Kidney (tissue), 14 donors: ENCODE data around the gene STUB1. TPM values are rescaled to one million over a fixed set of nuclear protein-coding genes. Genes with fewer than 3 reads are reported as not detected.
"Not testable (repeated sequence)": the region's sequence is repeated elsewhere in the genome, so short reads cannot be mapped to it uniquely, and the experiment has no call there.

Experiments
- DNase-seq, 5 donors: peaks; one replicate each; pipeline ENCODE4 v3.0.0-alpha.2; 2013 to 2020
- FAIRE-seq: peaks from 2 replicates; lab custom pipeline; 2012; peaks lifted over from hg19 to GRCh38; lab: Jason Lieb, UNC
- H3K27ac ChIP-seq, 2 donors: one replicate each; pipeline ENCODE4 v1.7.0; 2013; ENCODE audit warnings: low read depth in 2 of 2, low read length in 2 of 2, inconsistent platforms in 1 of 2
- H3K27me3 ChIP-seq: one replicate; pipeline ENCODE4 v1.7.1; 2013; ENCODE audit warnings: low read length, inconsistent platforms; ENCODE audit not compliant: control insufficient read depth, insufficient read depth
- H3K36me3 ChIP-seq, 3 donors: one replicate each; pipeline versions ENCODE4 v1.7.0 to v1.7.1; 2013; ENCODE audit warnings: low read length in 3 of 3, control low read depth in 1 of 3, inconsistent platforms in 1 of 3; ENCODE audit not compliant: insufficient read depth in 3 of 3, control insufficient read depth in 2 of 3
- H3K4me1 ChIP-seq, 3 donors: one replicate each; pipeline versions ENCODE4 v1.7.0 to v1.7.1; 2013; ENCODE audit warnings: low read length in 3 of 3, inconsistent platforms in 1 of 3, low read depth in 1 of 3; ENCODE audit not compliant: control insufficient read depth in 2 of 3, insufficient read depth in 2 of 3
- H3K4me3 ChIP-seq, 3 donors: one replicate each; pipeline versions ENCODE4 v1.7.0 to v1.8.1; 2013; ENCODE audit warnings: low read length in 3 of 3, control low read depth in 1 of 3, inconsistent platforms in 1 of 3
- H3K9ac ChIP-seq, 3 donors: one replicate each; pipeline versions ENCODE4 v1.7.0 to v1.7.1; 2013; ENCODE audit warnings: low read length in 3 of 3, control low read depth in 1 of 3, inconsistent platforms in 1 of 3
- H3K9me3 ChIP-seq, 3 donors: one replicate each; pipeline versions ENCODE4 v1.7.0 to v1.7.1; 2013; ENCODE audit warnings: low read length in 3 of 3, control low read depth in 1 of 3, inconsistent platforms in 1 of 3; ENCODE audit not compliant: control insufficient read depth in 2 of 3, insufficient read depth in 1 of 3
- CTCF ChIP-seq: IDR thresholded peaks from 3 replicates; pipeline ENCODE4 v1.5.1; 2012; ENCODE audit warnings: mild to moderate bottlenecking, moderate library complexity, borderline replicate concordance; ENCODE audit not compliant: insufficient read depth; ENCODE audit errors: extremely low read depth
- intact Hi-C: fragments of 100-400 bp; cut with DNase I; formaldehyde crosslinking; loops from one replicate; pipeline ENCODE4 v1.11.1; 2022
- polyA plus RNA-seq: library from polyadenylated mRNA; stranded (reverse); fragments of 350-450 nt; fragmentation: Illumina TruSeq; extraction: RNeasy Lipid Tissue Mini Kit (QIAGEN cat#74804); gene quantifications from one replicate; pipeline ENCODE4 v1.2.3, GENCODE V29; 2014; ENCODE audit warnings: low read depth, low replicate concordance; ENCODE audit not compliant: insufficient read depth
- total RNA-seq: library from RNA; stranded (reverse); fragmentation: NEBNext Ultra II Directional; extraction: Animal tissue kit (Norgen Biotek cat#: 25700); gene quantifications from one replicate; pipeline ENCODE4 v1.2.1, GENCODE V29; 2021
- donor health status: control.
- donor health status: control.
- donor health status: control.
- donor health status: control.
- donor health status: control.
- donor health status: DM: yes; HTN: yes; CAD: no.
- donor health status: Normal renal cell carcinoma (clear cell type).

STUB1 gene
- total and polyA plus RNA-seq, 2 donors from 2014 or later, result 92.9 to 218 TPM

- Histone ChIP-seq H3K4me1 (peaks cover 0 to 6% (median 0%) of the 10 kb centered on the region in 3 donors), H3K27ac (no peak overlapping the region), H3K27me3 (peaks cover 6% of the 10 kb centered on the region), H3K4me3 (no peak overlapping the region), H3K9me3 (no peaks in the 10 kb centered on the region), H3K9ac (no peak overlapping the region), H3K36me3 (no peaks in the 10 kb centered on the region)
- FAIRE-seq, result no peak
- DNase-seq, result no peak
- intact Hi-C loops, result no loop called here
- TF ChIP-seq CTCF, result no peak
These were observed 30.4 kb downstream of the STUB1 start for GRCh38 chr16:710500-711075.

- Histone ChIP-seq H3K36me3 (no peaks in the 10 kb centered on the region), H3K27me3 (peaks cover 6% of the 10 kb centered on the region), H3K27ac (no peak overlapping the region), H3K4me3 (no peak overlapping the region), H3K9me3 (no peaks in the 10 kb centered on the region), H3K9ac (no peak overlapping the region), H3K4me1 (peaks cover 0 to 10% (median 0%) of the 10 kb centered on the region in 3 donors)
- no peak for TF ChIP-seq CTCF
- intact Hi-C loops, result no loop called here
- FAIRE-seq, result no peak
- DNase-seq, result no peak
These were observed 30.9 kb downstream of the STUB1 start for GRCh38 chr16:711084-711483.

DNA sequence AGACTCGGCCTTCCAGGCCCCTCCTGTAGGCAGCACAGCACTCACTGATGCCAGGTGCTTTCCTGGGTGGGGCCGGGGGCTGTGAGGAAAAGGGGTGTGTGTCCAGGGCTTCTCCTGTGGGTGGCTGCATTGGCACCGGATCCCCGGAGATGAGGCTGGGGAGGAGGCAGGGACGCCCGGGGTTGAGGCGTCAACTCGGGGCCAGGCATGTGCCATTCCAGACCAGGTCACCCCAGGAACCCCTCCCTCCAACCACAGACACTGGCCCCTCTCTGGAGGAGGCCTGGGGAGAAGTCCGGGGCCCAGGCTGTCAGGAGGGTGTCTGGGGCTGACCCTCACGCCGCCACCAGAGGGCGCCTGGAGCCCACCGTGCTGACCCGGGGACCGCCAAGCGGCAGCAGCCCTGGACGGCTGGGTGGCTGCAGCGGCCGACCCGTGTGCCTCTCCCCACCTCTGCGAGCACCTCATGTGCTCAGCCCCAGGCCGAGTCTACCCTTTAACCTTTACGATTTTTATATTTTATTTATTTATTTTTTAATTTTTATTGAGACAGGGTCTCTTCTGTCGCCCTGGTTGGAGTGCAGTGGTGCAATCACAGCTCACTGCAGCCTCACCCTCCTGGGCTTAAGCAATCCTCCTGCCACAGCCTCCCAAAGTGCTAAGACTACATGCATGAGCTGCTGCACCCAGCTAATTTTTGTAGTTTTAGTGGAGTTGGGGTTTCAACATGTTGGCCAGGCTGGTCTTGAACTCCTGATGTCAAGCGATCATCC is 31.5 kb downstream of the STUB1 start:
- Histone ChIP-seq H3K4me3 (no peak overlapping the region), H3K9ac (no peak overlapping the region), H3K36me3 (no peaks in the 10 kb centered on the region), H3K9me3 (no peaks in the 10 kb centered on the region), H3K27ac (no peak overlapping the region), H3K4me1 (peaks cover 0 to 16% (median 0%) of the 10 kb centered on the region in 3 donors), H3K27me3 (peaks cover 6% of the 10 kb centered on the region)
- FAIRE-seq (no peak), DNase-seq (peak; percentile 60 to 93 (median 80))
- peak; percentile 92 for TF ChIP-seq CTCF
- intact Hi-C loops, result no loop called here

- H3K4me1 ChIP-seq, result peaks cover 0 to 19% (median 0%) of the 10 kb centered on the region in 3 donors
- H3K27me3 ChIP-seq, H3K9me3 ChIP-seq, DNase-seq, H3K27ac ChIP-seq, H3K9ac ChIP-seq, H3K4me3 ChIP-seq, intact Hi-C loops, FAIRE-seq, H3K36me3 ChIP-seq: not testable (repeated sequence)
These were observed 32.6 kb downstream of the STUB1 start for GRCh38 chr16:712740-713250.
